D341Med (cell line): Measurements from ENCODE around the gene RALGPS2.
A peak's percentile ranks its signal among the peaks of the same experiment; 100 is the strongest.

ENCODE experiments used
- DNase-seq: peaks from one replicate; pipeline ENCODE4 v3.0.0; 2012; ENCODE audit warnings: low spot score

The RALGPS2 gene, protein sequence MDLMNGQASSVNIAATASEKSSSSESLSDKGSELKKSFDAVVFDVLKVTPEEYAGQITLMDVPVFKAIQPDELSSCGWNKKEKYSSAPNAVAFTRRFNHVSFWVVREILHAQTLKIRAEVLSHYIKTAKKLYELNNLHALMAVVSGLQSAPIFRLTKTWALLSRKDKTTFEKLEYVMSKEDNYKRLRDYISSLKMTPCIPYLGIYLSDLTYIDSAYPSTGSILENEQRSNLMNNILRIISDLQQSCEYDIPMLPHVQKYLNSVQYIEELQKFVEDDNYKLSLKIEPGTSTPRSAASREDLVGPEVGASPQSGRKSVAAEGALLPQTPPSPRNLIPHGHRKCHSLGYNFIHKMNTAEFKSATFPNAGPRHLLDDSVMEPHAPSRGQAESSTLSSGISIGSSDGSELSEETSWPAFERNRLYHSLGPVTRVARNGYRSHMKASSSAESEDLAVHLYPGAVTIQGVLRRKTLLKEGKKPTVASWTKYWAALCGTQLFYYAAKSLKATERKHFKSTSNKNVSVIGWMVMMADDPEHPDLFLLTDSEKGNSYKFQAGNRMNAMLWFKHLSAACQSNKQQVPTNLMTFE

DNA sequence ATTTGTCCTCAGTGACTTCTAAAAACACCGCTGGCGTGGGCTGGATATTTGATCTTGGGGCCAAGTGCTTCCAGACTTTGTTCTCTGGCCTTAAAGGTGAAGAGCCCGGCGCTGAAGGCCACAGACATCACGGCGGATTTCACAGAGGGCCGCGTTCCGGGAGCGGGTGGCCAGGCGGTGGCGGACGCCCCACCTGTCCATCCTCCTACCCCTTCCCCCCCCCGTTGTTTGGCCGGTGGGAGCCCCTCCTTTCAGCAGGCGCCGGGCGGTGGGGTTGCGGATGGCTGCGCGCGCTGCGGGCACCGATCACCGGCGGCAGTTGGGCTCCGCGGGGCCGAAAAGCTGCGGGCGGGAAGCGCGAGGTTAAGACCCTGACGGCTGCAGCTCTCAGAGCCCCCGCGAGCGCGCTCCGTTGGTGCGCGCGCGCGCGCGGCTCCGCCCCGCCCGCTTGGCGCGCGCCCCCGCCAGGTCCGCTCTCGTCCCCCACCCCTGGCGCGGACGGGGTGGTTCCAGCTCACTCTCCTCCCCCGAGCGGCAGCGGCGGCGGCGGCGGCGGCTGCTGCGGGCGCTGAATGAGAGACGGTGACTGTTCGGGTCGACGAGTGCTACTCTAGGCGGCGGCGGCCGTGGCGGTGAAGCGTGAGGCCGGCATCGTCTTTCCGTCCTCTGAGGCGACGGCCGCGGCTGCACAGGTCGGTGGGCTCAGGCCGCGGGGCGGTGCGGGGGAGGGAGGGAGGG lies at the start of gene RALGPS2:
Gene RALGPS2, plus strand, starts transcription at position 517 of the 738 bp plus-strand sequence. CDS start 51,521 bp downstream, outside the sequence.
- DNase-seq, result peak; percentile 92

DNA sequence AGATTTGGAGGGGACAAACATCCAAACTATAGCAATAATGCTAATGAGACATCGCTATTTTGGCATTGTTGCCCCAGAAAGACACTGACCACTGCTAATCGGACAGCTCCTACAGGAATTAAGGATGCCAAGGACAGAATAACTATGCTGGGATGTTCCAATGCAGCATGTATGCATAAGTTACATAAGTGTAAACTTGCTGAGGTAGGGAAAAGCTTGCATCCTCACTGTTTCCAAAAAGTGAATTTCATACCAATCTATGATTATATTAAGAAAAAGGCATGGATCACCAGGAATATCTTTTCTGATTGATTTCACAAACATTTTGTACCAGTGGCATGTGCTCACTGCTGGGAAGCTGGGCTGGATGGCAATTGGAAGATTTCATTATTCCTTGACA lies 45.8 kb upstream of the RALGPS2 start:
- DNase-seq, result no peak

DNA sequence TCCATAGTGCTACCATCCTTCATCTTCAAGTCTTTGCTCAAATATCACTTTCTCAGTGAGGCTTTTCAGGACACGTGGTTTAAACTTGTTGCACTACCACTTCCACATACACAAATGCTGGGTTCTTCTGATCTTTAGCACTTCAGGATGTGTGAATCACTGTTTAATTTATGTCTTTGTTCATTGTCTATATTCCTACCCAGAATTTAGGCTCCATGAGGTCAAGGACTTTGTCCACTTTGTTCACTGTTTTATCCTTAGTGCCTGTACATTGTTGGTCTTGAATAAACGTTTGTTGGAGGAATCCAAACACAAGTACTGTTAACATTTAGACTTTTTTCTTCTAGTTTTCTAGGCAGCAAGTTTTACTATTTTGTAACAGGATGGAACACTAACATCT lies 42.6 kb upstream of the RALGPS2 start:
- no peak for DNase-seq

DNA sequence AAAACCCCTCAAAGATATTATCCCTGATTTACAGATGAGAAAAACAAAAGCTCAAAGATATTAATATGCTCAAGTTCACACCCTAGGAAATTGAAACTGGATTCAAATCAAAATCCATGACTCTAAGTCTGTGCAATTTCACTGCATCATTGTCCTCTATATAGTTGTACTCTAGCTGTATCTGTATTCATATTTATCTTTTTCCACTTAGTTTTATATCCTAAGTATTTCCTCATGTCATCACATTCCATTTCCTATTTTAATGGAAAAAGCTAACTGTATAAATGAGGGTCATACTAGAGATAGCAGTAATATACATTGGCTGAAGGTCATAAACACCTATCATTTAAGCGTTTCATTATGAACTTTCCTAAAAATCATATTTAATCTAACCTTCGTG lies 42.2 kb upstream of the RALGPS2 start:
- no peak for DNase-seq

DNA sequence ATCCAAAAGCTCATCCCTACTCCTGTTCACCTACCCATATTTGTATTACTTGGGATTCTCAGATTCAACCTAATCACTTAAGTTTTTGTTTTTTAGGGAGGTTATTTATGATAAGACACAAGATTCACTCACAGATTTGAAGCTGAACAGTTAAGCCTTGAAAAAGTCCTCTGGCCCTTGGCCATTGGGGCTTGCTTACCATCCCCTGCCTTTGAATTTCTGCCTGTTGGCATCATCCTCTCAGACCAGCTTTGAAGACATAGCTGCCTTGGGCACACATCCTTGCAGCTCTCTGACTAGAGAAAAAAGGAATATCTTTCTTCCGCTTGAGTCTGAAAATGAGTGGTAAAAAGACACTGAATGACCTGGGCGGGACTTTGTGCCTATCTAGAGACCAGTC lies 41.8 kb upstream of the RALGPS2 start:
- DNase-seq, result no peak

DNA sequence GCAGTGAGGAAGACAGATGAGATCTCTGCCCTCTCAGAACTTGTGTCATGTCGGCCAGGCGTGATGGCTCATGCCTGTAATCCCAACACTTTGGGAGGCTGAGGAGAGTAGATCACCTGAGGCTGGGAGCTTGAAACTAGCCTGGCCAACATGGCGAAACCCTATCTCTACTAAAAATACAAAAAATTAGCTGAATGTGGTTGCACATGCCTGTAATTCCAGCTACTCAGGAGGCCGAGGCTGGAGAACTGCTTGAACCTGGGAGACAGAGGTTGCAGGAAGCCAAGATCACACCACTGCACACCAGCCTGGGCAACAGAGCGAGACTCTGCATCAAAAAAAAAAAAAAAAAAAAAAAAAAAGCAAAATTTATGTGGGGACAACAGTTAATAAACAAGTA lies 40.9 kb upstream of the RALGPS2 start:
- DNase-seq, result no peak

DNA sequence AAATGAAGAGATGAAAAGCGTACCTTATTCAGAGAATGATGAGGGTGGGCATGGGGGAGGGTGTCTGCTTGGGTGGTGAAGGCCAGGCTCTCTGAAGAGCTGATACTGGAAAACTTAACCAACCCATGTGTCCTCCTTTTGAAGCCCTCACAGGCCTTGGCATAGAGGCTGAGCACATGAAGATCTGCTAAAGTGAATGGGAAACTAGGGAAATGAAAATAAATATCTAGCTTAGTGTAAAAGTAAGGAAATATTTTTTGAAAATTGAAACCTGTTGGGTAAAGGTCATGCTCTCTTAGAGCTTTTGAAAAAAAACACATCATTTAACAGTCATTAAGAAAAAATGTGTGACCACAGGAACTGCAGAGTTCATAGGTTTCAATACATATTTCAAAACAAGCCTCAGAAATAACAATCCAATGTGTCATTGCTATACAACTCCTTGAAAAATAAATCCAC lies 40.5 kb upstream of the RALGPS2 start:
- DNase-seq, result no peak

DNA sequence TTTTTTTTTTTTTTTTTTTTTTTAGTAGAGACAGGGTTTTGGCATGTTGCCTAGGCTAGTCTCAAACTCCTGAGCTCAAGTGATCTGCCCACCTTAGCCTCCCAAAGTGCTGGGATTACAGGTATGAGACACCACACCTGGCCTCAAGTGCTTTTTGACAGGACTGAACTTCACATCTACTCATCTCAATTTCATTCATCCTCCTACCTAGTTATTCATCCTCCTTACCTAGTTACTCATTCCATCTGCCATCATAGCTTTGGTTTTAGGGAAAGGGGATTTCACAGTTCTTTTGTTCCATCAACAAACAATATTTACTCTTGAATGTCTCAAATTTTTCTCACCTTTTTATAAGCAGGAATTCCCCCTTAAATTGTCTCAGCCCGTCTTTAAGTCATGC lies 38.6 kb upstream of the RALGPS2 start:
- no peak for DNase-seq

DNA sequence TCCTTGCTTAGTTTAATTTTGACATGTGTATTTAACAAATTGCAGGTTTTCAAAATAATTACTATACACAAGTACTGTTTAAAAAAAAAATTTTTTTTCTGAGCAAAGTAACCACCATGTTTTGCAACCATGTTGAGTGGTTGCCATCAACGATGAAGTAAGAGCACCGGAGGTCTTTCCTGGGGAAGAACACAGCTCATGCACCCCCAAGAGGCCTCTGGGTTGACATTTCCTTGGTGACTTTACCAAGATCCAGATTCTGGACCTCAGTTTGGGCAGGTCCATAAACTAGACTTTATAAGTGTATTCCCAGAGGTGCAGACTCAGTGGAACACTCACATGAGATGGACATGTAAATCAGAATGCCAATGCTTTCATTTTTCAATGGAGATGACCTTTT lies 36.8 kb upstream of the RALGPS2 start:
- DNase-seq, result no peak

DNA sequence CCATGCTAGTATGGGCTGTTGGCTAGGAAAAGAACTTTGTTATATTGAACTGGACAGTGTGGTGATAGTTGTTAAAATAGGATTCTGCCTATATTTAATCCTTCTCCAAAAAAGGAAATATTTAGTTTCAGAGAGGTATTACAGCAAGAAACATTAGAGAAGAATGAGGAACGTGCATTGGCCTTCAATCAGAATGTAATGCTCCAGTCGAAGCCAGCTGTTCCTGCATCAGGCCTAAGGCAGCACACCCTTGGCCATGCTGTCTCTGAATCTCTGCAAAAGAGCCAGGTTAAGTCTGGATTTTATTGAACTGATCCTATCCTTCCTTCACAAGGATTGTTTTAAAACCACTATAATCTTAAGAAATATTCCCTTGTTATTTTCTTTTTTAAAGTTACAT lies 35.3 kb upstream of the RALGPS2 start:
- no peak for DNase-seq

DNA sequence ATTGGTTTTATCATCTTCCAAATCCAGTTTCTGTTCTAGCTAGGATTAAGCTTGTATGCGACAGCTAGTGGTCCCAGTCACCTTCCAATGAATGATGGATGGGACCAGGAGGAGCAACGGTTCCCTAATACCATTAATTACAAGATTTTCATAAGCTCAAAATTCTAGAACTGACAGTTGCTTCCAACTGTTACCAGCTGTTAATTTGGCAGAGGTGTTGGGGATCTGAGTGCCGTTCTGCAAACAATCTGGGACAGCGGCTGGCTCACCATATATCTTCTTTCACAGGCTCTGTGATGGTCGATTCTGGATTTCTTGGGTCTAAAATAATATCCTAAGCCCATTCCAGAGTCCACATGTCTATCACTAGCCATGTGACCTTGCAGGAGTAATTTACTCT lies 34.5 kb upstream of the RALGPS2 start:
- DNase-seq, result peak; percentile 72

DNA sequence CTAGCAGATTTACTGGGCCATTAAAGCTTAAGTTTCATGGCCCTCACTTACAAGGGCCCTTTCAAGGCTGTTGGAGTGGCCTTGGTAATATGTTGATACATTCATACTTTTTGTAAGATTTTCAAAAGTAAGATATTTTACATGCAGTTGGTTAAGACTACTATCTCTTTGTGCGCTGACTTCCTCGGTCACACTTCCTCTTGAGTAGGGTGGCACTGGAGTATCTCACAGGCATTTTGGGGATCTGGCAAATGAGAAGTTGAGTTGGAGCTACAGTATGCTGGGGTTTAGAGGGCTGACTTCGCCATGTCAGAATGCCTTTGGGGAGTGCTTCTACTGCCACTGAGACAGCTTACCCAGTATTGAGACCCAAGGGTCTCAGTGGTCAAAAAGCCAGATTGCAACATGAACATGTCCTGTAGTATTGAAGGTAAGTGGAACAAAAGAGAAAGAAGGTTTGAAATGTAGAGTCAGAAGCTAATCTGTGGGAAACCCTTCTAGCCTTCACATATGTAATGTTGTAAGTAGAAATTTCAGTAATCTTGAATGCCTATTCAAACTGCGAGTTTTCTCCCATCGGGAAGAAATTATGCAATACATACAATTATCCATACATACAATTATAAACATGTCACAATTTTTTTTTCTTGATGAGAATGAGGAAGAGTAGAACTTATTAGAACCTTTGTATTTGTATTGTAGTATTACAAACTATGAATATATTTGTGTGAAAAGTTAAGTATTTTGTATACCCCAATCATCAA lies 32.3 kb upstream of the RALGPS2 start:
- no peak for DNase-seq

DNA sequence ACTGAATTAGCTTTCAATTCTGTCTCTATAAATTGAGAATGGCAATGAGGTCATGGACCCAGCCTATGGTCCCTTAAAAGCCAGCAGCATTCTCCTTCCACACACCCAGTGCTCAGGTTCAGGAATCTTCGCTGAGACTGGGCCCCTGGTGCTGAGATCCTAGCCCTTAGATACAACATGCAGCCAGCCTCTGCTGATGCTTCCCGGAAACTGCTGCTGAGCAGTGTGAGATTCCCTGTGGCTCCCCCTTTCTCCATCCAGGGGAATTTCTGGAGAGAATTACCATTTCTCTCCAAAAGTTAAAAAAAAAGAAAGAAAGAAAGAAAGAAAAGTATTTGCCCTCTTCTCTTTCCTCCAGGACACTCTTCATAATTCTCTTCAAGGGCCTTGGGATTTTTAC lies 31.7 kb upstream of the RALGPS2 start:
- no peak for DNase-seq

DNA sequence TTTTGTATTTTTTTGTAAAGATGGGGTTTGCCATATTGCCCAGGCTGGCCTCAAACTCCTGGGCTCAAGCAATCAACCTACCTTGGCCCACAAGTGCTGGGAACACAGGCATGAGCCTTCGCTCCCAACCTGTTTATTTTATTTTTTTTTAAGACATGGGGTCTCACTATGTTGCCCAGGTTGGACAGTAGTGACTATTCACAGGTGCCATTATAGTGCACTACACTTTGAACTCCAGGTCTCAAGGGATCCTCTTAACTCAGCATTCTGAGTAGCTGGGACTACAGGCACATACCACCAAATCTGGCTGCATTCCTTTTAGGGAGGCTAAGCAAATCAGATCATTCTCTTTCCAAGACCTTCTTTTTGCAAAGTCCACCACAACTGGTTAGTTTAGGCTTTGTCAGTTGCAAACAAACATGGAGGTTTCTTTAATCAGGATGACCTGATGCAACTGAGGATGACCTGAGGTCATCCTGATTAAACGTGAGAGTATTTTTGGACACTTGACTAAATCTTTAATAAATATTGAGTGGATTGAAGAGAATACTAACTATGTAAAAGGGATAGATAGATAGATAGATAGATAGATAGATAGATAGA lies 30.0 kb upstream of the RALGPS2 start:
- DNase-seq, result no peak

DNA sequence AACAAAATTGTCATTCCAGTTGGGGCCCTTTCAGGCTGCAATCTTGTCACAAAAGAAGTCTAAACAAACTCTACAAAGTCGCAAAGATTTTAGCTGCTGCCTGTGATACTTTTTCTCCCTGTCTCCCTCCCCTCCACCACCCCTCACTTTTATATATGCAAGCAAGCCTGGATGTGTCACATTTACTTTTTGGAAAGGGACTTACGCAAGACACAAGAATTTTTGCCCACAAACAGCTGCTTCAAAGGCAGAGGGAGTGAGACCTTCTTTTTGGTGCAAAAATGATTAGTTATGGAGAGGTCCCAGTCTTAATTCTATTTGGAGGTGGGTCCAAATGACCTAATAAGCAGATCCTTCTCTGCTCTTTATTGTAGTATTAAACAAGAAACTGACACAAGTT lies 22.9 kb upstream of the RALGPS2 start:
- DNase-seq, result no peak

DNA sequence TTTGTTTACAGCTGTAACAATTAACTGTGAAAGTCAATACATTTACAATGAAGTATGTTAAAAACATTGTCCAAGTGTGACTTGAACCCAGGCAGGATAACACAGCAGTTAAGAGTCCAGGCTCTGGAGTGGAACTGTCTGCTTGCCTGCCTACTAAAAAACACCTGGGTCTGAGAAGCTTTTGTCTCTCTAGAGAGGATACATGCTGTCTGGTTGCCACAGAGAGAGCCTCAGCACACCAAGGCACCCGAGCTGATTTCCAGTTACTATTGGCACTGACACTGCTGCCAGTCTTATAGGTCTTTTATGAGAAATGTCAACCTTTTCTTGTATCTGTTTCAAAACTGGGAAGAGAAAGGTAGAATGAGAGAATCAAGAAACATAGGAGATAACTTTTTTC lies 20.2 kb upstream of the RALGPS2 start:
- no peak for DNase-seq

DNA sequence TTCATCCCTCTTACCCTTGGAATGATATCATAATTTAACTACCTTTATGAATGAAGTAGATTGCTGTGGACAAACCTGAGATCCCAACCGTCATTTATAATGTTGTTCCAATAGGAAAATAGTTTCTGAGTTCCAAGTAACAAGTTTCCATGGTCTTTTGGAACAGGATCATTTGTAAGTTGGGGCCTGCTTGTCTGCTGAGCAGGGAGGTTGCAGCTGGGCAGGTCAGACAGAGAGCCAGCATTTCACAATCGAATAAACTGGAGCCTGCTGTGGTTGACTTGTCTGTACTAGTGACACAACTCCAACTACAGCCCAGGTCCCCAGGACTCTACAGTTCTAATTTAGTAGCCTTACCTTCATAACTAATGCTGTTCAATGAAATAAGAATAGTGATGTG lies 18.6 kb upstream of the RALGPS2 start:
- no peak for DNase-seq

DNA sequence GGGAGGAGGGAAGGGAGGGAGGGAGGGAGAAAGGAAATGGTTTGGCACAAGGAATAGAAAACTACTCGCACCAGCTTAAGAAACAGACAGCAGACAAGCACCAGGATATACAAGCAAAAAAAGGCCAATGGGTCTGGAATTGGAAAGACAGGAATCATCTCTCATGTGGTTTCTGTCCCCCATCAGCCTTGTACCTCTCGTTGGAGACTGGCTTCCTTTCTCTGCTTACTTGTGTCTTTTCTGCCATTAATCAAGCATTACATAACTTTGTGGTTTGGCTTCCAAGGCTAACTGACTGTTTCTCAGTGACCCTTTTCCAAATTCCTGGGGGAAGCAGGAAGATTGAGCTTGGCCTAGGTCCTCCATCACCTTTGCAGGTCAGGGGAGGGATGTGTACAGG lies 11.8 kb upstream of the RALGPS2 start:
- DNase-seq, result no peak

DNA sequence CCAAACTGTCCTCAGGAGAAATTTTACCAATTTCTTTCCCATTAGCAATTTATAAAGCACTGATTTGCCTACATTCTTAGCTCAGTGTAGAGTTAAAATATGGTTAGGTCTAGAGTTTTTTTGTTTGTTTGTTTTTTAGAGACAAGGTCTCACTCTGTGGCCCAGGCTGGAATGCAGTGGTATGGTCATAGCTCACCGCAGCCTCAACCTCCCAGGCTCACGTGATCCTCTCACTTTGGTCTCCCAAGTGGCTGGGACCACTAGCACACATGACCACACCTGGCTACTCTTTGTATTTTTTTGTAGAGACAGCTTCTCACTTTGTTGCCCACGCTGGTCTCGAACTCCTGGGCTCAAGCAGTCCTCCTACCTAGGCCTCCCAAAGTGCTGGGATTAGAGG lies 10.6 kb upstream of the RALGPS2 start:
- no peak for DNase-seq

DNA sequence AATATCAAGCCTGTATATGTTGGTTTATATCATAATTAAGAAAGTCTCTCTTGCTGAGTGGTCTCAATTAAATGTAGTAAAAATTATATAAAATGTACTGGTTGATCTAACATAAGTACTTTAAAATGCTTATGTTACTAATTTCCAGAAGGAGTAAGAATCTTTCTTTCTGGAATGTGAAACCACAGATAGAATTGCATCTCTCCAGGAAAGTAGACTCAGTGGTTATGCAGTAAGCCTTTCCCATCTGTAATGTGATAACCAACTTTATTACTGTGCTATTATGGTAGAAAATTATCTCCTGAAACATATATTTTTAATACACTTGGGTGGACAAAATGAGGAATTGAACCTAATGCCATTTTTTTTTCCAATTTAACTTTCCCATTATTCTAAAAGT lies 8.9 kb upstream of the RALGPS2 start:
- no peak for DNase-seq

DNA sequence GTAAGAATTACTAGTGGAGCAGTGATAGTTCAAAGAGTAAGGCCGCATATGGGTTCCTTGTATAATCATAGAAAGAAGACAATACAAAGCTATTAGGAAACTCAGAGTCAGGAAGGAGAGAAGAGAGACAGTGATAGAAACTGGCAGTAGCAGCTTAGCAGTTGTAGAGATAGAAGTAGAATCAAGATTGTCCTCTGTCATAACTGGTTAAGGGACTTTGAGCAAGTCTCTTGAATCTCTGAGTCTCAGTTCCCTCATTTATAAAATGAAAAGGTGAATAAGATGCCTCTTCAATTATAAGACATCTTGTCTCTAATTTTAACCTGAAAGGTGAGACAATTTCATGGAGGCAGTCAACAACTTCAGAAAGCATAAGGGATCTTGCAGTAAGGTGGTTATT lies 6.5 kb upstream of the RALGPS2 start:
- no peak for DNase-seq

DNA sequence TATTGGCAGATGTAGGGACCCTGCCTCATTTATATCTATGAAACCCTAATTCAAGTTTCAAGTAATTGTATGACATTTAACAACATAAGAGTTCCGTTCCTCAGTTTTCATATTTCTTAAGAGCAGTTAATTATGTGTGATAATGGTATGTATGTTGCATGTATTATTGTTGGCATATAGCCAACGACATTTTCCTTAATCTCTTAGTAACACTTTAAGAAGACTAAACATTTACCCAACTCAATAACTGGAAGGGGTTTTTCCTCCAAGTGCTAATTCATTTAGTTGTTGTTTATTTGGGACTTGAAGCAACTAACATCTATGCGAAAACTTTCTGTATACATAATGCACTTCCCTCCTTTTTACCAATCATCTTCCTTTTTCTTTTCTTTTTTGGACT lies 1.5 kb upstream of the RALGPS2 start:
- DNase-seq, result no peak
